ENCODE results near the gene MBNL2. TPM values are rescaled to one million over a fixed set of nuclear protein-coding genes. Genes with fewer than 3 reads are reported as not detected.

Gene MBNL2
- total and polyA plus RNA-seq, 5 donors from 2014 or later = 15.6 to 37.2 (median 17.6) TPM

GRCh38 chr13:97434397-97435201, 212.5 kb downstream of the MBNL2 start:
- ATAC-seq (ENCODE audit: low read depth in 2 of 2) = no peak
- DNase-seq = peak; percentile 33 to 51 (median 50)
- H3K27ac ChIP-seq (ENCODE audit: insufficient read depth, low read length, poor library complexity, severe bottlenecking) = peak overlapping the region; percentile 59

GRCh38 chr13:97435323-97435722, 213.2 kb downstream of the MBNL2 start:
- DNase-seq = peak in 2 of 3 donors; percentile 0 to 50
- H3K27me3 ChIP-seq (ENCODE audit: control insufficient read depth, insufficient read depth, low read length) = no peaks in the 10 kb centered on the region
- Mint-ChIP-seq H3K9me3 (peaks cover 0 to 1% (median 0%) of the 10 kb centered on the region in 7 donors), H3K27me3 (peaks cover 7% of the 10 kb centered on the region), H3K36me3 (no peaks in the 10 kb centered on the region), H3K4me1 (peaks cover 10 to 33% (median 26%) of the 10 kb centered on the region in 4 donors), H3K4me3 (peak overlapping the region; percentile 91 to 99 (median 94)), H3K27ac (peak overlapping the region; percentile 44 to 89 (median 83))
- ATAC-seq (ENCODE audit: low read depth in 2 of 2) = no peak
- no peaks in the 10 kb centered on the region for H3K9me3 ChIP-seq (ENCODE audit: control insufficient read depth in 2 of 2, low read length in 2 of 2)
- no peaks in the 10 kb centered on the region for H3K36me3 ChIP-seq (ENCODE audit: control insufficient read depth, insufficient read depth, low read length)
- peaks cover 33% of the 10 kb centered on the region for H3K4me1 ChIP-seq (ENCODE audit: control insufficient read depth, insufficient read depth, low read length, poor library complexity, severe bottlenecking)
- peak overlapping the region; percentile 90 for H3K4me3 ChIP-seq (ENCODE audit: low read depth, low read length)
- peak overlapping the region; percentile 7 for H3K27ac ChIP-seq (ENCODE audit: insufficient read depth, low read length, poor library complexity, severe bottlenecking)

More at GRCh38 chr13:97434397-97435201, 212.5 kb downstream of the MBNL2 start:
- H3K27ac Mint-ChIP-seq = peak overlapping the region; percentile 83 to 94 (median 89)
- peaks cover 2% of the 10 kb centered on the region for H3K27me3 ChIP-seq (ENCODE audit: control insufficient read depth, insufficient read depth, low read length)
- H3K9me3 Mint-ChIP-seq = peaks cover 0 to 1% (median 0%) of the 10 kb centered on the region in 7 donors
- H3K4me3 ChIP-seq (ENCODE audit: low read depth, low read length) = peak overlapping the region; percentile 90
- peaks cover 33% of the 10 kb centered on the region for H3K4me1 ChIP-seq (ENCODE audit: control insufficient read depth, insufficient read depth, low read length, poor library complexity, severe bottlenecking)
- peaks cover 11% of the 10 kb centered on the region for H3K27me3 Mint-ChIP-seq
- no peaks in the 10 kb centered on the region for H3K36me3 ChIP-seq (ENCODE audit: control insufficient read depth, insufficient read depth, low read length)
- peaks cover 10 to 33% (median 26%) of the 10 kb centered on the region in 4 donors for H3K4me1 Mint-ChIP-seq
- no peaks in the 10 kb centered on the region for H3K9me3 ChIP-seq (ENCODE audit: control insufficient read depth in 2 of 2, low read length in 2 of 2)
- H3K36me3 Mint-ChIP-seq = no peaks in the 10 kb centered on the region
- peak overlapping the region; percentile 91 to 99 (median 94) for H3K4me3 Mint-ChIP-seq

DNA sequence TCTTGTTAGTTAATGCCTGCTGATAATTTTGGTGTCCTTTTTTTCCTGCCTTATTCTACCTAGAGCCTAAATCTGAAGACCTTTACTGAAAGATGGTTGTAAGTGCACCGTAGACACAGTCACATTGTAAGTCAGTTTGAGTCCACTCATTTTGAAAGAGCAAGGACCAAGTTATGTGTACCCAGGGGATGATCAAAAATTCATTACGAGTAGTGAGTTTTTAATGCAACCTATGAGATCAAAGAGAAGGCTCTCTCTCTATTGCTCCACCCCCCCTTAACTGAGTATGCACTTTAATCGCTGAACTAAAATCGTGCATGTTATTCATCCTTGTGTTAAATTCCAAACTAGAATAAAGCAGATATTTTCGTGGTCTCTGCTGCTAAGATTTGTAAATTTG, 213.7 kb downstream of the MBNL2 start:
- peaks cover 33% of the 10 kb centered on the region for H3K4me1 ChIP-seq (ENCODE audit: control insufficient read depth, insufficient read depth, low read length, poor library complexity, severe bottlenecking)
- H3K4me3 ChIP-seq (ENCODE audit: low read depth, low read length) = peak overlapping the region; percentile 90
- Mint-ChIP-seq H3K4me1 (peaks cover 10 to 33% (median 26%) of the 10 kb centered on the region in 4 donors), H3K27me3 (peaks cover 7% of the 10 kb centered on the region), H3K27ac (peak overlapping the region; percentile 16 to 62 (median 44)), H3K9me3 (peaks cover 0 to 1% (median 0%) of the 10 kb centered on the region in 7 donors), H3K36me3 (no peaks in the 10 kb centered on the region), H3K4me3 (peak overlapping the region; percentile 86 to 93 (median 92))
- H3K27ac ChIP-seq (ENCODE audit: insufficient read depth, low read length, poor library complexity, severe bottlenecking) = peak overlapping the region; percentile 7
- H3K9me3 ChIP-seq (ENCODE audit: control insufficient read depth in 2 of 2, low read length in 2 of 2) = no peaks in the 10 kb centered on the region
- peak in 2 of 3 donors; percentile 9 to 60 for DNase-seq
- H3K36me3 ChIP-seq (ENCODE audit: control insufficient read depth, insufficient read depth, low read length) = no peaks in the 10 kb centered on the region
- ATAC-seq (ENCODE audit: low read depth in 2 of 2) = no peak
- no peaks in the 10 kb centered on the region for H3K27me3 ChIP-seq (ENCODE audit: control insufficient read depth, insufficient read depth, low read length)

GRCh38 chr13:97436845-97437244, 214.7 kb downstream of the MBNL2 start:
- peak overlapping the region in 3 of 4 donors; percentile 16 to 91 (median 42) for H3K4me3 Mint-ChIP-seq
- Histone ChIP-seq H3K27ac (ENCODE audit: insufficient read depth, low read length, poor library complexity, severe bottlenecking) (no peak overlapping the region), H3K27me3 (ENCODE audit: control insufficient read depth, insufficient read depth, low read length) (no peaks in the 10 kb centered on the region), H3K4me1 (ENCODE audit: control insufficient read depth, insufficient read depth, low read length, poor library complexity, severe bottlenecking) (peaks cover 32% of the 10 kb centered on the region), H3K4me3 (ENCODE audit: low read depth, low read length) (peak overlapping the region; percentile 90), H3K36me3 (ENCODE audit: control insufficient read depth, insufficient read depth, low read length) (no peaks in the 10 kb centered on the region), H3K9me3 (ENCODE audit: control insufficient read depth in 2 of 2, low read length in 2 of 2) (no peaks in the 10 kb centered on the region)
- no peak for DNase-seq
- no peak overlapping the region for H3K27ac Mint-ChIP-seq
- ATAC-seq (ENCODE audit: low read depth in 2 of 2) = no peak
- no peaks in the 10 kb centered on the region for H3K36me3 Mint-ChIP-seq
- peaks cover 7% of the 10 kb centered on the region for H3K27me3 Mint-ChIP-seq
- peaks cover 0 to 1% (median 0%) of the 10 kb centered on the region in 7 donors for H3K9me3 Mint-ChIP-seq
- peaks cover 10 to 33% (median 27%) of the 10 kb centered on the region in 4 donors for H3K4me1 Mint-ChIP-seq

DNA sequence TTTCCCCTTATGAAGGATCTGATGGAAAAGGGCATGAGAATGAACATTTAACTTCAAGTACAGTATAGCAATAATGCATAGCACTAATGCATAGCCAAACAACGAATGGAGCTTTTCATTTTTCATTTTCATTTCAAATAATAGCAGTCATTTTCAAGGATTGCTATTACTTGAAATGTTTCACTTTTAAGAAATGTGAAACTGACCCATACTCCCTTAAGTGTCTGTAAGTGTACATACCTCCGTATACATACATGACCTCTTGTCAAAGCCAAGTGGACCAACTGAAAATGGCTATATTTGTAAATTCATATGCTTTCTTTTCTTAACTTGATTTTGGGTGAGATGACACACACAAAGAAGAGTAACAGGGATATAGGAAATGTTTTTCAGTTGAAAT, 215.6 kb downstream of the MBNL2 start:
- Mint-ChIP-seq H3K4me1 (peaks cover 13 to 26% (median 22%) of the 10 kb centered on the region in 4 donors), H3K4me3 (no peak overlapping the region), H3K36me3 (peaks cover 2% of the 10 kb centered on the region), H3K27ac (no peak overlapping the region), H3K9me3 (peaks cover 0 to 1% (median 0%) of the 10 kb centered on the region in 7 donors), H3K27me3 (peaks cover 6% of the 10 kb centered on the region)
- no peak for ATAC-seq (ENCODE audit: low read depth in 2 of 2)
- peaks cover 25% of the 10 kb centered on the region for H3K4me1 ChIP-seq (ENCODE audit: control insufficient read depth, insufficient read depth, low read length, poor library complexity, severe bottlenecking)
- H3K36me3 ChIP-seq (ENCODE audit: control insufficient read depth, insufficient read depth, low read length) = no peaks in the 10 kb centered on the region
- no peak for DNase-seq
- H3K4me3 ChIP-seq (ENCODE audit: low read depth, low read length) = peak overlapping the region; percentile 2
- H3K9me3 ChIP-seq (ENCODE audit: control insufficient read depth in 2 of 2, low read length in 2 of 2) = no peaks in the 10 kb centered on the region
- H3K27ac ChIP-seq (ENCODE audit: insufficient read depth, low read length, poor library complexity, severe bottlenecking) = no peak overlapping the region
- H3K27me3 ChIP-seq (ENCODE audit: control insufficient read depth, insufficient read depth, low read length) = no peaks in the 10 kb centered on the region

GRCh38 chr13:97438856-97439595, 216.9 kb downstream of the MBNL2 start:
- Mint-ChIP-seq H3K9me3 (peaks cover 0 to 1% (median 0%) of the 10 kb centered on the region in 7 donors), H3K4me3 (no peak overlapping the region), H3K27me3 (no peaks in the 10 kb centered on the region), H3K36me3 (peaks cover 4% of the 10 kb centered on the region), H3K27ac (no peak overlapping the region), H3K4me1 (peaks cover 15 to 26% (median 22%) of the 10 kb centered on the region in 4 donors)
- peaks cover 3% of the 10 kb centered on the region for H3K36me3 ChIP-seq (ENCODE audit: control insufficient read depth, insufficient read depth, low read length)
- H3K4me3 ChIP-seq (ENCODE audit: low read depth, low read length) = no peak overlapping the region
- H3K27ac ChIP-seq (ENCODE audit: insufficient read depth, low read length, poor library complexity, severe bottlenecking) = no peak overlapping the region
- H3K9me3 ChIP-seq (ENCODE audit: control insufficient read depth in 2 of 2, low read length in 2 of 2) = no peaks in the 10 kb centered on the region
- H3K27me3 ChIP-seq (ENCODE audit: control insufficient read depth, insufficient read depth, low read length) = no peaks in the 10 kb centered on the region
- ATAC-seq (ENCODE audit: low read depth in 2 of 2) (no peak), DNase-seq (no peak)
- H3K4me1 ChIP-seq (ENCODE audit: control insufficient read depth, insufficient read depth, low read length, poor library complexity, severe bottlenecking) = peaks cover 25% of the 10 kb centered on the region

DNA sequence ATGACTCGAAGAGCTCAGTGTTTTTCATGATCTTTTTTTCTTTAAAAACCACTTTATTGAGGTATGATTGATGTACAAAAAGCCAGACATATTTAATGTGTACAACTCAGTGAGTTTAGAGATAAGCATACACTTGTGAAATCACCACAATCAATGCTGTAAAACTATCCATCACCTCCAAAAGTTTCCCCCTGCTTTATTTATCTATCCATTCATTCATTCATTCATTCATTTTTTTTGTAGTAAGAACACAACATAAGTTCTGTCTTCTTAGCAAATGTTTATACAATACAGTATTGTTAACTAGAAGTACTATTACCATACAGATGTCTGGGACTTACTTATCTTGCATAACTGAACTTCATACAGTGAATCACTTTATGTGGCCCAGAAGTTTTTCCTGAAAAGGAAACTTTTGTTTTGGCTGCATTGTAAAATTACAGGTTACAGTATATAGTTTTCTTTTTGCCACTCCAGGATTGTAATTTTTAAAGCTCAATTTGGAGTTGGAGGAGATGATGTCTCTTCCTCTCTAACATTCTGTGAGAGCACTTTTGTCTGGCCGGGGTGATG, 218.6 kb downstream of the MBNL2 start:
- H3K4me1 Mint-ChIP-seq = peaks cover 17 to 27% (median 20%) of the 10 kb centered on the region in 4 donors
- Histone ChIP-seq H3K9me3 (ENCODE audit: control insufficient read depth in 2 of 2, low read length in 2 of 2) (no peaks in the 10 kb centered on the region), H3K27ac (ENCODE audit: insufficient read depth, low read length, poor library complexity, severe bottlenecking) (no peak overlapping the region), H3K36me3 (ENCODE audit: control insufficient read depth, insufficient read depth, low read length) (peaks cover 3% of the 10 kb centered on the region), H3K27me3 (ENCODE audit: control insufficient read depth, insufficient read depth, low read length) (no peaks in the 10 kb centered on the region), H3K4me3 (ENCODE audit: low read depth, low read length) (no peak overlapping the region), H3K4me1 (ENCODE audit: control insufficient read depth, insufficient read depth, low read length, poor library complexity, severe bottlenecking) (peaks cover 13% of the 10 kb centered on the region)
- no peak for ATAC-seq (ENCODE audit: low read depth in 2 of 2)
- H3K9me3 Mint-ChIP-seq = no peaks in the 10 kb centered on the region
- H3K4me3 Mint-ChIP-seq = no peak overlapping the region
- H3K36me3 Mint-ChIP-seq = peaks cover 11% of the 10 kb centered on the region
- no peak for DNase-seq
- no peak overlapping the region for H3K27ac Mint-ChIP-seq
- H3K27me3 Mint-ChIP-seq = no peaks in the 10 kb centered on the region
